ENCODE data around the gene ECPAS. TPM values are rescaled to one million over a fixed set of nuclear protein-coding genes. Genes with fewer than 3 reads are reported as not detected.
A peak's percentile ranks its signal among the peaks of the same experiment; 100 is the strongest.

Gene ECPAS
- total RNA-seq (2021): 97.5 to 122 TPM (median 103 TPM) in 3 replicates
- Bru-seq, nascent RNA: percentile 83 among the genes with signal in this experiment
- long read RNA-seq, experiment 1, full-length matches to known transcripts: 195 of 502 reads
- long read RNA-seq, experiment 1, partial matches to known transcripts: 159 of 502 reads
- long read RNA-seq, experiment 1, other reads (novel, unspliced or antisense): 148 of 502 reads
- long read RNA-seq, experiment 2, full-length matches to known transcripts: 13 of 109 reads
- long read RNA-seq, experiment 2, partial matches to known transcripts: 51 of 109 reads
- long read RNA-seq, experiment 2, other reads (novel, unspliced or antisense): 45 of 109 reads
- long read RNA-seq, experiment 3, partial matches to known transcripts: 5 of 8 reads
- long read RNA-seq, experiment 3, other reads (novel, unspliced or antisense): 3 of 8 reads

DNA sequence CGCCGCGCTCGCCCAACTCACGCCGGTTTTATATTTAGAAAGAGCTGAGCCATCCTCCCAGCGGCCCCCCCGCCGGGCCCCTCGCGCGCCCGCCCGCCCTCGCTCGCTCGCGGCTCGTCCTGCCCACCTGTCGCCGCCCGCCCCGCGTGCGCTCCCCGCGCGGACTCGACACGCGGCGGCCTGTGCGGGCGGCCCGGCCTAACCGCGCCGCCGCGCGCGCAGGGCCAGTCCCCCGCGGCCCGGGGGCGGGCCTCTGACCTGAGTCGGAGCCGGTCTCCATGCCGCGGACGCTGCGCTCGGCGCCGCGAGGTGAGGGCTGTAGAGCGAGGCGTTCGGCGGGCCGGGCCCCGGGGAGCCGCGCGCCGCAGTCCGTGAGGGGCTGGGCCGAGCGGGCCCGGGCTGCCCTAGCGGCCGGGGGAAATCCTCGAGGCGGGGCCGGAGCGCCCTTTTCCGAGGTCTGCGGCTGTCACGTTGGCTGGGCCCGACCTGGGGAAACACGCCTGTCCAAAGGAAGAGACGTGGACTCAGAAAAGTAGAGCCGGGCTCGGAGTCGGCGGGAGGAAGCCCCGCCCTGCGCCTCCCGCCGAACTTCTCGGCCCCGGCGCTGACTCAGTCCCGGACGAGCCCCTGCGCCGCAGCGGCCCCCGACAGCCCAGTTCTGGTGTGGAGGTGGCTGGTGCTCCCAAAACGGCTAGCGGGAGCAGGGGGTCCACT, at the start of gene ECPAS:
ECPAS (minus strand) TSS at position 526 of the 714 bp plus-strand sequence. CDS start 11,465 bp downstream, outside the sequence.
- ChIA-PET POLR2A (interaction anchor here (1.1 kb wide), 1 partner anchor 32 kb away, joined by 3 read pairs; no protein-coding TSS in a partner anchor), CTCF (no interaction called here)
- ATAC-seq (peak; percentile 73), DNase-seq (ENCODE audit: low spot score) (peak; percentile 71)
- no peaks in the 10 kb centered on the region for H3K27me3 Mint-ChIP-seq (ENCODE audit: low read depth)
- H3K4me3 Mint-ChIP-seq: peak within 1 kb of the TSS; percentile 85
- H3K9me3 Mint-ChIP-seq: 0 out of 2 replicates have a peak, but pooled peaks cover 3% of the 10 kb centered on the region
- H3K4me1 Mint-ChIP-seq: peaks cover 30% of the 10 kb centered on the region
- H3K27ac Mint-ChIP-seq: peak within 1 kb of the TSS; percentile 96
- no peaks in the 10 kb centered on the region for H3K36me3 Mint-ChIP-seq
- TF ChIP-seq GTF2I (CRISPR knock-in tag; conservative IDR thresholded peaks at IDR 0.05) (no peak), TEAD1 (CRISPR knock-in tag; IDR thresholded peaks at IDR 0.05) (peak; percentile 54; the same call in 1 of the 2 replicates), ETV6 (CRISPR knock-in tag; IDR thresholded peaks at IDR 0.05) (peak; percentile 44; the same call in 1 of the 2 replicates), ESRRA (CRISPR knock-in tag; IDR thresholded peaks at IDR 0.05; ENCODE audit: borderline replicate concordance) (0 out of 2 replicates have a peak, but pooled peaks have one; percentile 12), ARID4B (CRISPR knock-in tag; IDR thresholded peaks at IDR 0.05; ENCODE audit: borderline replicate concordance) (peak; percentile 61), TEAD4 (CRISPR knock-in tag; IDR thresholded peaks at IDR 0.05) (peak; percentile 13; the same call in 1 of the 2 replicates), SP1 (CRISPR knock-in tag; conservative IDR thresholded peaks at IDR 0.05) (0 out of 2 replicates have a peak, but pooled peaks have one; percentile 45), FOXP1 (CRISPR knock-in tag; IDR thresholded peaks at IDR 0.05; ENCODE audit: borderline replicate concordance) (peak; percentile 29; the same call in 1 of the 2 replicates), CREB1 (CRISPR knock-in tag; IDR thresholded peaks at IDR 0.05) (no peak), JUN (CRISPR knock-in tag; IDR thresholded peaks at IDR 0.05) (0 out of 2 replicates have a peak, but pooled peaks have one; percentile 41), E2F5 (CRISPR knock-in tag; IDR thresholded peaks at IDR 0.05) (0 out of 2 replicates have a peak, but pooled peaks have one; percentile 39), CREM (CRISPR knock-in tag; IDR thresholded peaks at IDR 0.05) (peak; percentile 37; the same call in 1 of the 2 replicates), USF1 (CRISPR knock-in tag; IDR thresholded peaks at IDR 0.05) (no peak), KAT7 (CRISPR knock-in tag; IDR thresholded peaks at IDR 0.05; ENCODE audit: borderline replicate concordance) (peak; percentile 38; the same call in 1 of the 2 replicates), HMGXB4 (CRISPR knock-in tag; IDR thresholded peaks at IDR 0.05) (peak; percentile 90)
- TF ChIP-seq, protein P1, sequence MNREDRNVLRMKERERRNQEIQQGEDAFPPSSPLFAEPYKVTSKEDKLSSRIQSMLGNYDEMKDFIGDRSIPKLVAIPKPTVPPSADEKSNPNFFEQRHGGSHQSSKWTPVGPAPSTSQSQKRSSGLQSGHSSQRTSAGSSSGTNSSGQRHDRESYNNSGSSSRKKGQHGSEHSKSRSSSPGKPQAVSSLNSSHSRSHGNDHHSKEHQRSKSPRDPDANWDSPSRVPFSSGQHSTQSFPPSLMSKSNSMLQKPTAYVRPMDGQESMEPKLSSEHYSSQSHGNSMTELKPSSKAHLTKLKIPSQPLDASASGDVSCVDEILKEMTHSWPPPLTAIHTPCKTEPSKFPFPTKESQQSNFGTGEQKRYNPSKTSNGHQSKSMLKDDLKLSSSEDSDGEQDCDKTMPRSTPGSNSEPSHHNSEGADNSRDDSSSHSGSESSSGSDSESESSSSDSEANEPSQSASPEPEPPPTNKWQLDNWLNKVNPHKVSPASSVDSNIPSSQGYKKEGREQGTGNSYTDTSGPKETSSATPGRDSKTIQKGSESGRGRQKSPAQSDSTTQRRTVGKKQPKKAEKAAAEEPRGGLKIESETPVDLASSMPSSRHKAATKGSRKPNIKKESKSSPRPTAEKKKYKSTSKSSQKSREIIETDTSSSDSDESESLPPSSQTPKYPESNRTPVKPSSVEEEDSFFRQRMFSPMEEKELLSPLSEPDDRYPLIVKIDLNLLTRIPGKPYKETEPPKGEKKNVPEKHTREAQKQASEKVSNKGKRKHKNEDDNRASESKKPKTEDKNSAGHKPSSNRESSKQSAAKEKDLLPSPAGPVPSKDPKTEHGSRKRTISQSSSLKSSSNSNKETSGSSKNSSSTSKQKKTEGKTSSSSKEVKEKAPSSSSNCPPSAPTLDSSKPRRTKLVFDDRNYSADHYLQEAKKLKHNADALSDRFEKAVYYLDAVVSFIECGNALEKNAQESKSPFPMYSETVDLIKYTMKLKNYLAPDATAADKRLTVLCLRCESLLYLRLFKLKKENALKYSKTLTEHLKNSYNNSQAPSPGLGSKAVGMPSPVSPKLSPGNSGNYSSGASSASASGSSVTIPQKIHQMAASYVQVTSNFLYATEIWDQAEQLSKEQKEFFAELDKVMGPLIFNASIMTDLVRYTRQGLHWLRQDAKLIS (CRISPR knock-in tag; IDR thresholded peaks at IDR 0.05; ENCODE audit: borderline replicate concordance): peak; percentile 54; the same call in 1 of the 2 replicates
- TF ChIP-seq, protein P2, sequence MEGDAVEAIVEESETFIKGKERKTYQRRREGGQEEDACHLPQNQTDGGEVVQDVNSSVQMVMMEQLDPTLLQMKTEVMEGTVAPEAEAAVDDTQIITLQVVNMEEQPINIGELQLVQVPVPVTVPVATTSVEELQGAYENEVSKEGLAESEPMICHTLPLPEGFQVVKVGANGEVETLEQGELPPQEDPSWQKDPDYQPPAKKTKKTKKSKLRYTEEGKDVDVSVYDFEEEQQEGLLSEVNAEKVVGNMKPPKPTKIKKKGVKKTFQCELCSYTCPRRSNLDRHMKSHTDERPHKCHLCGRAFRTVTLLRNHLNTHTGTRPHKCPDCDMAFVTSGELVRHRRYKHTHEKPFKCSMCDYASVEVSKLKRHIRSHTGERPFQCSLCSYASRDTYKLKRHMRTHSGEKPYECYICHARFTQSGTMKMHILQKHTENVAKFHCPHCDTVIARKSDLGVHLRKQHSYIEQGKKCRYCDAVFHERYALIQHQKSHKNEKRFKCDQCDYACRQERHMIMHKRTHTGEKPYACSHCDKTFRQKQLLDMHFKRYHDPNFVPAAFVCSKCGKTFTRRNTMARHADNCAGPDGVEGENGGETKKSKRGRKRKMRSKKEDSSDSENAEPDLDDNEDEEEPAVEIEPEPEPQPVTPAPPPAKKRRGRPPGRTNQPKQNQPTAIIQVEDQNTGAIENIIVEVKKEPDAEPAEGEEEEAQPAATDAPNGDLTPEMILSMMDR (IDR thresholded peaks at IDR 0.05): no peak
- TF ChIP-seq, protein P3, sequence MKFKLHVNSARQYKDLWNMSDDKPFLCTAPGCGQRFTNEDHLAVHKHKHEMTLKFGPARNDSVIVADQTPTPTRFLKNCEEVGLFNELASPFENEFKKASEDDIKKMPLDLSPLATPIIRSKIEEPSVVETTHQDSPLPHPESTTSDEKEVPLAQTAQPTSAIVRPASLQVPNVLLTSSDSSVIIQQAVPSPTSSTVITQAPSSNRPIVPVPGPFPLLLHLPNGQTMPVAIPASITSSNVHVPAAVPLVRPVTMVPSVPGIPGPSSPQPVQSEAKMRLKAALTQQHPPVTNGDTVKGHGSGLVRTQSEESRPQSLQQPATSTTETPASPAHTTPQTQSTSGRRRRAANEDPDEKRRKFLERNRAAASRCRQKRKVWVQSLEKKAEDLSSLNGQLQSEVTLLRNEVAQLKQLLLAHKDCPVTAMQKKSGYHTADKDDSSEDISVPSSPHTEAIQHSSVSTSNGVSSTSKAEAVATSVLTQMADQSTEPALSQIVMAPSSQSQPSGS (CRISPR knock-in tag; IDR thresholded peaks at IDR 0.05; ENCODE audit: borderline replicate concordance, low read depth): no peak

All from WTC11 (cell line).